SK-N-MC (cell line): Measurements from ENCODE around the gene ERI3.

Experiments
- EZH2 ChIP-seq: fragments of 200-600 bp; sonication (generic); IDR thresholded peaks from one replicate; pipeline ENCODE4 v1.6.1; 2017; ENCODE audit warnings: antibody characterized with exemption
- FOXP2 ChIP-seq: optimal IDR thresholded peaks from 2 replicates; pipeline ENCODE3; 2011; ENCODE audit warnings: mild to moderate bottlenecking, moderate library complexity; ENCODE audit not compliant: insufficient read depth; ENCODE audit errors: extremely low read length, control extremely low read depth
- POLR2AphosphoS5 ChIP-seq: IDR thresholded peaks from 2 replicates; pipeline ENCODE4 v1.6.1; 2012; ENCODE audit warnings: mild to moderate bottlenecking, low read depth, low read length, borderline replicate concordance

GRCh38 chr1:44347280-44347679, 7.8 kb downstream of the ERI3 start:
- TF ChIP-seq POLR2AphosphoS5 (no peak), EZH2 (no peak), FOXP2 (no peak)
